K562 (cell line): ENCODE measurements around the gene DAP. TPM values are rescaled to one million over a fixed set of nuclear protein-coding genes. Genes with fewer than 3 reads are reported as not detected.

ENCODE experiments used
- CBX2 ChIP-seq: fragments of 200-600 bp; sonication (generic); IDR thresholded peaks from one replicate; pipeline ENCODE4 v1.6.1; 2012; ENCODE audit warnings: mild to moderate bottlenecking, low read length, inconsistent platforms; ENCODE audit not compliant: insufficient read depth, poor library complexity, severe bottlenecking
- E2F8 ChIP-seq: fragments of 450-650 bp; IDR thresholded peaks from 2 replicates; pipeline ENCODE4 v1.7.1; 2018; ENCODE audit warnings: mild to moderate bottlenecking, low read depth; ENCODE audit not compliant: partially characterized antibody
- GATAD2B ChIP-seq: fragments of 450-650 bp; IDR thresholded peaks from 2 replicates; pipeline ENCODE4 v1.6.1; 2017; ENCODE audit warnings: mild to moderate bottlenecking, borderline replicate concordance
- HNRNPH1 ChIP-seq: fragments of 200-400 bp; formaldehyde crosslinking; optimal IDR thresholded peaks from 2 replicates; pipeline ENCODE3; 2017; ENCODE audit warnings: low read depth, mild to moderate bottlenecking, low read length, moderate library complexity
- KDM1A ChIP-seq, 2 experiments: fragments of 450-650 bp; IDR thresholded peaks; 2 replicates each; pipeline ENCODE4 v1.6.1; 2016; ENCODE audit warnings: mild to moderate bottlenecking in 2 of 2
- NFIC ChIP-seq: fragments of 450-650 bp; IDR thresholded peaks from 2 replicates; pipeline ENCODE4 v1.6.1; 2017; ENCODE audit warnings: mild to moderate bottlenecking, inconsistent platforms
- STAT5B ChIP-seq: fragments of 250-450 bp; sonication (Bioruptor Pico); IDR thresholded peaks from 2 replicates; pipeline ENCODE4 v1.8.0; 2021; ENCODE audit warnings: mild to moderate bottlenecking, inconsistent platforms
- ZNF140 ChIP-seq: fragments of 250-450 bp; sonication (Bioruptor Pico); IDR thresholded peaks from 2 replicates; pipeline ENCODE4 v1.8.0; 2021; ENCODE audit warnings: moderate library complexity, mild to moderate bottlenecking, inconsistent platforms
- ZNF146 ChIP-seq: IDR thresholded peaks from one replicate; pipeline ENCODE4 v1.6.1; 2018; ENCODE audit warnings: missing compliant biosample characterization; ENCODE audit not compliant: unreplicated experiment
- ZNF609 ChIP-seq: sonication (generic); formaldehyde crosslinking; IDR thresholded peaks from 2 replicates; pipeline ENCODE4 v1.8.1; 2023; ENCODE audit warnings: missing genetic modification reagents, mild to moderate bottlenecking, borderline replicate concordance
- polyA plus RNA-seq, 8 experiments: library from polyadenylated mRNA; depleted of rRNA in 4 of 8; stranded (reverse) in 5 of 8; unstranded in 3 of 8; fragments of >200 nt; fragmentation: Nextera tagmentation in 2 of 8; fragmentation: Illumina TruSeq in 1 of 8; extraction: Ambion mirVana in 2 of 8; extraction: Trizol in 1 of 8; gene quantifications; 2 replicates each; pipeline versions ENCODE4 v1.2.1 to v1.2.3, GENCODE V29; 2011 to 2014; ENCODE audit warnings: inconsistent platforms in 1 of 8, missing spikeins in 1 of 8
- total RNA-seq, 7 experiments: library from RNA; depleted of rRNA in 6 of 7; stranded (reverse); fragments of >200 nt in 6 of 7; fragmentation: Illumina TruSeq in 2 of 7; extraction: Trizol in 2 of 7; gene quantifications; 2 replicates each; pipeline versions ENCODE4 v1.2.1 to v1.2.3, GENCODE V29; 2011 to 2021; ENCODE audit warnings: low replicate concordance in 1 of 7
- TF ChIP-seq, protein P1 (sequence below): fragments of 200-800 bp; sonication (Bioruptor generic); IDR thresholded peaks from 2 replicates; pipeline ENCODE4 v1.6.1; 2017; ENCODE audit warnings: missing genetic modification characterization, missing compliant biosample characterization
- TF ChIP-seq, protein P2 (sequence below): fragments of 450-650 bp; IDR thresholded peaks from 2 replicates; pipeline ENCODE4 v1.7.0; 2016; ENCODE audit warnings: borderline replicate concordance
- TF ChIP-seq, protein P3 (sequence below): fragments of 250-450 bp; sonication (Bioruptor Pico); IDR thresholded peaks from 2 replicates; pipeline ENCODE4 v1.9.0; 2021; ENCODE audit warnings: mild to moderate bottlenecking, inconsistent platforms

DAP gene
- total and polyA plus RNA-seq, 9 of the 15 experiments (the other 6 are each of a cell fraction or from before 2014, with no cell fraction given), result 14.1 to 151 (median 34.5) TPM

GRCh38 chr5:10708189-10708944 lies 52.7 kb downstream of the DAP start (continued):
- peak; percentile 80 for TF ChIP-seq KDM1A (IDR thresholded peaks at IDR 0.05)
- TF ChIP-seq, protein P1, sequence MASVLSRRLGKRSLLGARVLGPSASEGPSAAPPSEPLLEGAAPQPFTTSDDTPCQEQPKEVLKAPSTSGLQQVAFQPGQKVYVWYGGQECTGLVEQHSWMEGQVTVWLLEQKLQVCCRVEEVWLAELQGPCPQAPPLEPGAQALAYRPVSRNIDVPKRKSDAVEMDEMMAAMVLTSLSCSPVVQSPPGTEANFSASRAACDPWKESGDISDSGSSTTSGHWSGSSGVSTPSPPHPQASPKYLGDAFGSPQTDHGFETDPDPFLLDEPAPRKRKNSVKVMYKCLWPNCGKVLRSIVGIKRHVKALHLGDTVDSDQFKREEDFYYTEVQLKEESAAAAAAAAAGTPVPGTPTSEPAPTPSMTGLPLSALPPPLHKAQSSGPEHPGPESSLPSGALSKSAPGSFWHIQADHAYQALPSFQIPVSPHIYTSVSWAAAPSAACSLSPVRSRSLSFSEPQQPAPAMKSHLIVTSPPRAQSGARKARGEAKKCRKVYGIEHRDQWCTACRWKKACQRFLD (CRISPR knock-in tag), result no peak; the same call in 1 of the 2 replicates
- TF ChIP-seq HNRNPH1, result no peak
- no peak for TF ChIP-seq CBX2
- no peak for TF ChIP-seq ZNF146 (CRISPR knock-in tag)
- peak; percentile 75 for TF ChIP-seq NFIC
- TF ChIP-seq, protein P2, sequence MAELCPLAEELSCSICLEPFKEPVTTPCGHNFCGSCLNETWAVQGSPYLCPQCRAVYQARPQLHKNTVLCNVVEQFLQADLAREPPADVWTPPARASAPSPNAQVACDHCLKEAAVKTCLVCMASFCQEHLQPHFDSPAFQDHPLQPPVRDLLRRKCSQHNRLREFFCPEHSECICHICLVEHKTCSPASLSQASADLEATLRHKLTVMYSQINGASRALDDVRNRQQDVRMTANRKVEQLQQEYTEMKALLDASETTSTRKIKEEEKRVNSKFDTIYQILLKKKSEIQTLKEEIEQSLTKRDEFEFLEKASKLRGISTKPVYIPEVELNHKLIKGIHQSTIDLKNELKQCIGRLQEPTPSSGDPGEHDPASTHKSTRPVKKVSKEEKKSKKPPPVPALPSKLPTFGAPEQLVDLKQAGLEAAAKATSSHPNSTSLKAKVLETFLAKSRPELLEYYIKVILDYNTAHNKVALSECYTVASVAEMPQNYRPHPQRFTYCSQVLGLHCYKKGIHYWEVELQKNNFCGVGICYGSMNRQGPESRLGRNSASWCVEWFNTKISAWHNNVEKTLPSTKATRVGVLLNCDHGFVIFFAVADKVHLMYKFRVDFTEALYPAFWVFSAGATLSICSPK, result peak; percentile 82; the same call in 1 of the 2 replicates
- TF ChIP-seq, protein P3, sequence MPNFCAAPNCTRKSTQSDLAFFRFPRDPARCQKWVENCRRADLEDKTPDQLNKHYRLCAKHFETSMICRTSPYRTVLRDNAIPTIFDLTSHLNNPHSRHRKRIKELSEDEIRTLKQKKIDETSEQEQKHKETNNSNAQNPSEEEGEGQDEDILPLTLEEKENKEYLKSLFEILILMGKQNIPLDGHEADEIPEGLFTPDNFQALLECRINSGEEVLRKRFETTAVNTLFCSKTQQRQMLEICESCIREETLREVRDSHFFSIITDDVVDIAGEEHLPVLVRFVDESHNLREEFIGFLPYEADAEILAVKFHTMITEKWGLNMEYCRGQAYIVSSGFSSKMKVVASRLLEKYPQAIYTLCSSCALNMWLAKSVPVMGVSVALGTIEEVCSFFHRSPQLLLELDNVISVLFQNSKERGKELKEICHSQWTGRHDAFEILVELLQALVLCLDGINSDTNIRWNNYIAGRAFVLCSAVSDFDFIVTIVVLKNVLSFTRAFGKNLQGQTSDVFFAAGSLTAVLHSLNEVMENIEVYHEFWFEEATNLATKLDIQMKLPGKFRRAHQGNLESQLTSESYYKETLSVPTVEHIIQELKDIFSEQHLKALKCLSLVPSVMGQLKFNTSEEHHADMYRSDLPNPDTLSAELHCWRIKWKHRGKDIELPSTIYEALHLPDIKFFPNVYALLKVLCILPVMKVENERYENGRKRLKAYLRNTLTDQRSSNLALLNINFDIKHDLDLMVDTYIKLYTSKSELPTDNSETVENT, result no peak
- no peak for TF ChIP-seq E2F8
- no peak for TF ChIP-seq ZNF140 (CRISPR knock-in tag)
- no peak for TF ChIP-seq STAT5B (CRISPR knock-in tag)
- TF ChIP-seq ZNF609 (CRISPR knock-in tag), result no peak; the same call in 1 of the 2 replicates
- no peak for TF ChIP-seq GATAD2B
